ENCODE results near the gene MRPL38. TPM values are rescaled to one million over a fixed set of nuclear protein-coding genes. Genes with fewer than 3 reads are reported as not detected.

Gene MRPL38
- total RNA-seq, 4 donors from 2014 or later, result 40.6 to 117 (median 48.5) TPM

- peak in 4 of 5 experiments; percentile 11 to 37 (median 33) for TF ChIP-seq CTCF (IDR thresholded peaks at IDR 0.05)
- TF ChIP-seq POLR2AphosphoS5 (IDR thresholded peaks at IDR 0.05), result no peak
- no peak for TF ChIP-seq EP300 (IDR thresholded peaks at IDR 0.05; ENCODE audit: low read depth)
- Histone ChIP-seq H3K9me3 (no peaks in the 10 kb centered on the region), H3K4me1 (peaks cover 0 to 5% (median 1%) of the 10 kb centered on the region in 4 donors), H3K27me3 (no peaks in the 10 kb centered on the region), H3K27ac (no peak overlapping the region), H3K36me3 (no peaks in the 10 kb centered on the region), H3K4me3 (no peak overlapping the region)
- intact Hi-C loops (cut with DNase I; ENCODE audit: low total_unique reads) (no loop called here), in situ Hi-C loops (cut with MboI; ENCODE audit: low pct_ligation_motif_present in 1 of 4, low pct_unique_long_range_greater_than_20kb in 1 of 4, low sequenced_read_pairs in 3 of 4) (no loop called here)
- 49 to 64% methylated on average over 3 to 6 of the region's 6 CpGs for WGBS, 2 donors (ENCODE audit: low coverage in 1 of 2)
- DNase-seq, result peak; percentile 27
These were observed 22.7 kb upstream of the MRPL38 start for GRCh38 chr17:75927286-75927922.

- H3K4me1 ChIP-seq, result peaks cover 0 to 5% (median 1%) of the 10 kb centered on the region in 4 donors
- no peaks in the 10 kb centered on the region for H3K27me3 ChIP-seq
- whole genome bisulfite sequencing, 2 donors (ENCODE audit: low coverage in 1 of 2), result 99% methylated on average over 4 of the region's 4 CpGs; no CpG with 5 or more reads in 1 of the 2 donors
- in situ Hi-C loops (cut with MboI; ENCODE audit: low pct_ligation_motif_present in 1 of 4, low pct_unique_long_range_greater_than_20kb in 1 of 4, low sequenced_read_pairs in 3 of 4), result no loop called here
- no peaks in the 10 kb centered on the region for H3K9me3 ChIP-seq
- intact Hi-C loops (cut with DNase I; ENCODE audit: low total_unique reads), result no loop called here
- no peak overlapping the region for H3K27ac ChIP-seq
- no peak for DNase-seq
- TF ChIP-seq EP300 (IDR thresholded peaks at IDR 0.05; ENCODE audit: low read depth) (no peak), POLR2AphosphoS5 (IDR thresholded peaks at IDR 0.05) (no peak), POLR2A (IDR thresholded peaks at IDR 0.05) (no peak), CTCF (IDR thresholded peaks at IDR 0.05) (no peak)
- H3K4me3 ChIP-seq, result no peak overlapping the region
- no peaks in the 10 kb centered on the region for H3K36me3 ChIP-seq
These were observed 21.8 kb upstream of the MRPL38 start for GRCh38 chr17:75926456-75926855.

GRCh38 chr17:75925912-75926311, 21.2 kb upstream of the MRPL38 start:
- TF ChIP-seq EP300 (IDR thresholded peaks at IDR 0.05; ENCODE audit: low read depth), result no peak
- TF ChIP-seq POLR2AphosphoS5 (IDR thresholded peaks at IDR 0.05), result no peak
- TF ChIP-seq CTCF (IDR thresholded peaks at IDR 0.05), result no peak
- no peak for TF ChIP-seq POLR2A (IDR thresholded peaks at IDR 0.05)
- whole genome bisulfite sequencing, 2 donors (ENCODE audit: low coverage in 1 of 2), result 88 to 100% methylated on average over 3 to 15 of the region's 15 CpGs
- in situ Hi-C loops (cut with MboI; ENCODE audit: low pct_ligation_motif_present in 1 of 4, low pct_unique_long_range_greater_than_20kb in 1 of 4, low sequenced_read_pairs in 3 of 4) (no loop called here), intact Hi-C loops (cut with DNase I; ENCODE audit: low total_unique reads) (no loop called here)
- Histone ChIP-seq H3K9me3 (no peaks in the 10 kb centered on the region), H3K36me3 (no peaks in the 10 kb centered on the region), H3K27me3 (no peaks in the 10 kb centered on the region), H3K27ac (no peak overlapping the region), H3K4me3 (no peak overlapping the region), H3K4me1 (peaks cover 0 to 5% (median 1%) of the 10 kb centered on the region in 4 donors)
- DNase-seq, result no peak

- Histone ChIP-seq H3K4me3 (no peak overlapping the region), H3K27me3 (no peaks in the 10 kb centered on the region), H3K9me3 (no peaks in the 10 kb centered on the region), H3K27ac (no peak overlapping the region), H3K36me3 (no peaks in the 10 kb centered on the region), H3K4me1 (peaks cover 0 to 5% (median 1%) of the 10 kb centered on the region in 4 donors)
- intact Hi-C loops (cut with DNase I; ENCODE audit: low total_unique reads) (no loop called here), in situ Hi-C loops (cut with MboI; ENCODE audit: low pct_ligation_motif_present in 1 of 4, low pct_unique_long_range_greater_than_20kb in 1 of 4, low sequenced_read_pairs in 3 of 4) (no loop called here)
- 90% methylated on average over 10 of the region's 11 CpGs; no CpG with 5 or more reads in 1 of the 2 donors for WGBS, 2 donors (ENCODE audit: low coverage in 1 of 2)
- DNase-seq, result no peak
- TF ChIP-seq POLR2AphosphoS5 (IDR thresholded peaks at IDR 0.05) (no peak), CTCF (IDR thresholded peaks at IDR 0.05) (no peak), POLR2A (IDR thresholded peaks at IDR 0.05) (no peak), EP300 (IDR thresholded peaks at IDR 0.05; ENCODE audit: low read depth) (no peak)
These were observed 20.4 kb upstream of the MRPL38 start for GRCh38 chr17:75925103-75925502.
